ENCODE results near the gene JSRP1.

DNA sequence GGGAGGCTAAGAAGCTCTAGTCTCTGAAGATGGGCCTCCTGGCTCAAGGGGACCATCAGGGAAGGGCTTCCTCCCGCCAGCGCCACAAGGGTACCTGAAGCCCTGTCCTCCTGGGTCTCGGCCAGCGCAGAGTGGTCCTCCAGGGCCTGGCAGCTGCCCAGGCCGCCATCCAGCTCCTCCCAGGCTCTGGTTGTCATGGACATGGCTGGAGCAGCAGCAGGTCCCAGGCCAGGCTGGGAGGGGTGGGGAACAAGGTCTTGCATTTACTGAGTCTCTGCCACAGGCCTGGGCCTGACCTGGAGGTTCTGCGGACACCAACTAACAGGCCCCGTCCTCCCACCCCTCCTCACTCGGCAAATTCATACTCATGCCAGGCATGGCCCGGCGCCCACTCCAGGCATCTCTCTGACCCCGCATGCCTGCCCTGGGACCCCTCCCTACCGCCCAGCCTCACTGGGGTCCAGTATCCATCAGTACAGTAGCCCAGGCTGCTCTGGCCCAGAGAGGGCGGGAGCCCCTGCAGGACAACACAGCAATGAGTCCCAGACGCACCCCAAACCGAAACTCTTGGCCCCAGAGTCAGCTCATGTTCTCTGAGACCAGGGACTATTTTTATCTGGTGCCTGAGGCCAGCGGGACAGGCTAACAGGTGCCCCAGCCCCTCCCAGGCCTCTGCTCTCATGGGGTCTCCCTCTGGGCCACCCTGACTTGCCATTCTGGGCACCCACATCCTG lies 938 bp downstream of the JSRP1 start:
- no peak for TF ChIP-seq POLR2A (IDR thresholded peaks at IDR 0.05)
- TF ChIP-seq CTCF (IDR thresholded peaks at IDR 0.05): no peak
